GM23338 (cell line): ENCODE data around the gene DYNLT4. TPM values are rescaled to one million over a fixed set of nuclear protein-coding genes. Genes with fewer than 3 reads are reported as not detected.

Source experiments
- ATAC-seq: fragments of 200-7000 bp; cut with Tn5 transposase; 3 replicates; pipeline ENCODE4 v1.9.1; 2020
- DNase-seq: peaks from one replicate; pipeline ENCODE4 v3.0.0-alpha.2; 2015; ENCODE audit warnings: low spot score
- H2AFZ ChIP-seq: fragments of 200-600 bp; sonication (generic); 2 replicates; pipeline ENCODE4 v1.8.0; 2016; ENCODE audit warnings: antibody characterized with exemption, mild to moderate bottlenecking, moderate library complexity
- H3F3A ChIP-seq: fragments of 200-600 bp; sonication (generic); replicated peaks from 2 replicates; pipeline ENCODE4 v1.8.0; 2017; ENCODE audit warnings: antibody characterized with exemption, mixed run types, low read depth
- H3K27ac ChIP-seq: fragments of 200-600 bp; sonication (generic); 2 replicates; pipeline ENCODE4 v1.6.1; 2016; ENCODE audit warnings: low read depth
- H3K27me3 ChIP-seq: fragments of 200-600 bp; sonication (generic); 2 replicates; pipeline ENCODE4 v1.8.0; 2016; ENCODE audit warnings: mild to moderate bottlenecking, mixed run types, moderate library complexity; ENCODE audit not compliant: insufficient read depth
- H3K36me3 ChIP-seq: fragments of 200-600 bp; sonication (generic); 2 replicates; pipeline ENCODE4 v1.8.0; 2016; ENCODE audit warnings: mild to moderate bottlenecking; ENCODE audit not compliant: insufficient read depth
- H3K4me1 ChIP-seq: fragments of 200-600 bp; sonication (generic); 2 replicates; pipeline ENCODE4 v1.8.0; 2016; ENCODE audit warnings: mild to moderate bottlenecking, moderate library complexity; ENCODE audit not compliant: insufficient read depth
- H3K4me2 ChIP-seq: fragments of 200-600 bp; sonication (generic); 2 replicates; pipeline ENCODE4 v1.7.1; 2017; ENCODE audit warnings: mixed run types
- H3K4me3 ChIP-seq: fragments of 200-600 bp; sonication (generic); 2 replicates; pipeline ENCODE4 v1.6.1; 2016; ENCODE audit warnings: mixed run types
- H3K79me2 ChIP-seq: fragments of 200-600 bp; sonication (generic); replicated peaks from 2 replicates; pipeline ENCODE4 v1.8.0; 2017; ENCODE audit warnings: mild to moderate bottlenecking; ENCODE audit not compliant: insufficient read depth
- H3K9me2 ChIP-seq: fragments of 200-600 bp; sonication (generic); 2 replicates; pipeline ENCODE4 v1.8.0; 2017; ENCODE audit not compliant: insufficient read depth
- H4K20me1 ChIP-seq: fragments of 200-600 bp; sonication (generic); replicated peaks from 2 replicates; pipeline ENCODE4 v1.8.0; 2017; ENCODE audit warnings: mild to moderate bottlenecking; ENCODE audit not compliant: insufficient read depth
- H3K27ac Mint-ChIP-seq: 2 replicates; pipeline ENCODE4 v1.8.0; 2020; ENCODE audit warnings: inconsistent platforms, mild to moderate bottlenecking, moderate library complexity, mixed read lengths
- H3K27me3 Mint-ChIP-seq: 3 replicates; pipeline ENCODE4 v1.8.0; 2022; ENCODE audit warnings: low read depth, mild to moderate bottlenecking, moderate library complexity, mixed read lengths, inconsistent platforms; ENCODE audit not compliant: insufficient read depth, poor library complexity
- H3K36me3 Mint-ChIP-seq: 3 replicates; pipeline ENCODE4 v1.8.0; 2021; ENCODE audit warnings: low read depth, mild to moderate bottlenecking, inconsistent platforms, moderate library complexity, mixed read lengths
- H3K4me1 Mint-ChIP-seq: 3 replicates; pipeline ENCODE4 v1.8.0; 2020; ENCODE audit warnings: mild to moderate bottlenecking, inconsistent platforms, mixed read lengths
- H3K4me3 Mint-ChIP-seq: 3 replicates; pipeline ENCODE4 v1.8.0; 2021; ENCODE audit warnings: moderate library complexity, mild to moderate bottlenecking, inconsistent platforms, mixed read lengths
- H3K9me3 Mint-ChIP-seq: 3 replicates; pipeline ENCODE4 v1.8.0; 2020; ENCODE audit warnings: moderate library complexity, mild to moderate bottlenecking, inconsistent platforms, mixed read lengths
- CREB1 ChIP-seq: fragments of 250-450 bp; sonication (Bioruptor Pico); IDR thresholded peaks from 2 replicates; pipeline ENCODE4 v1.5.0; 2020; ENCODE audit warnings: low read depth, mild to moderate bottlenecking, moderate library complexity
- CTCF ChIP-seq, 2 experiments: fragments of 200-600 bp in 1 of 2; sonication (generic) in 1 of 2; conservative IDR thresholded peaks; 2 replicates each; pipeline versions ENCODE4 v1.5.1 to v1.6.1; 2016 to 2017; ENCODE audit warnings: antibody characterized with exemption in 2 of 2, low read depth in 2 of 2, mild to moderate bottlenecking in 2 of 2, moderate library complexity in 1 of 2
- ETS1 ChIP-seq: IDR thresholded peaks from 2 replicates; pipeline ENCODE4 v1.6.1; 2016; ENCODE audit warnings: antibody characterized with exemption
- EZH2 ChIP-seq: fragments of 200-600 bp; sonication (generic); IDR thresholded peaks from one replicate; pipeline ENCODE4 v1.8.0; 2017; ENCODE audit warnings: antibody characterized with exemption, mild to moderate bottlenecking, low read depth; ENCODE audit not compliant: unreplicated experiment
- EZH2phosphoT487 ChIP-seq: fragments of 200-600 bp; sonication (generic); IDR thresholded peaks from one replicate; pipeline ENCODE4 v1.8.1; 2018; ENCODE audit warnings: antibody characterized with exemption; ENCODE audit not compliant: unreplicated experiment
- JUNB ChIP-seq: IDR thresholded peaks from one replicate; pipeline ENCODE4 v1.6.1; 2016; ENCODE audit warnings: antibody characterized with exemption; ENCODE audit not compliant: unreplicated experiment
- NANOG ChIP-seq: IDR thresholded peaks from 2 replicates; pipeline ENCODE4 v1.6.1; 2016; ENCODE audit warnings: antibody characterized with exemption, borderline replicate concordance
- POLR2AphosphoS5 ChIP-seq: IDR thresholded peaks from 2 replicates; pipeline ENCODE4 v1.6.1; 2016; ENCODE audit warnings: antibody characterized with exemption, low read depth
- REST ChIP-seq: IDR thresholded peaks from one replicate; pipeline ENCODE4 v1.6.1; 2018; ENCODE audit warnings: antibody characterized with exemption; ENCODE audit not compliant: unreplicated experiment
- STAT1 ChIP-seq: IDR thresholded peaks from one replicate; pipeline ENCODE4 v1.6.1; 2016; ENCODE audit warnings: antibody characterized with exemption; ENCODE audit not compliant: unreplicated experiment
- ZNF114 ChIP-seq: fragments of 250-450 bp; sonication (Bioruptor Pico); IDR thresholded peaks from 2 replicates; pipeline ENCODE4 v1.5.0; 2020; ENCODE audit warnings: mild to moderate bottlenecking, moderate library complexity
- ZNF331 ChIP-seq: fragments of 250-450 bp; sonication (Bioruptor Pico); IDR thresholded peaks from 2 replicates; pipeline ENCODE4 v1.5.0; 2020; ENCODE audit warnings: low read depth, mild to moderate bottlenecking, moderate library complexity
- polyA plus RNA-seq: library from polyadenylated mRNA; unstranded; fragments of >200 nt; fragmentation: Nextera tagmentation; extraction: Ambion mirVana; gene quantifications from 2 replicates; pipeline ENCODE4 v1.2.1, GENCODE V29; 2016
- total RNA-seq: library from RNA; depleted of rRNA; stranded (reverse); fragments of >200 nt; shearing (Covaris generic); gene quantifications from 2 replicates; pipeline ENCODE4 v1.2.3, GENCODE V29; 2014
- TF ChIP-seq, protein P1 (sequence below): fragments of 250-450 bp; sonication (Bioruptor Pico); IDR thresholded peaks from 2 replicates; pipeline ENCODE4 v1.5.0; 2020; ENCODE audit warnings: mild to moderate bottlenecking, moderate library complexity

DYNLT4 gene
- total and polyA plus RNA-seq, 2 experiments from 2014 or later, result 0.73 TPM; not detected in 1

GRCh38 chr1:44822981-44823451 is 15.9 kb upstream of the DYNLT4 start:
- no peaks in the 10 kb centered on the region for H3K36me3 ChIP-seq
- Mint-ChIP-seq H3K27me3 (peaks cover 18% of the 10 kb centered on the region), H3K4me1 (peaks cover 15% of the 10 kb centered on the region), H3K9me3 (no peaks in the 10 kb centered on the region), H3K36me3 (no peaks in the 10 kb centered on the region; the same call in 2 of the 3 replicates), H3K27ac (no peak overlapping the region), H3K4me3 (no peak overlapping the region)
- DNase-seq (no peak), ATAC-seq (no peak)
- 0 out of 2 replicates have a peak, but pooled peaks cover 3% of the 10 kb centered on the region for H3F3A ChIP-seq
- H3K27me3 ChIP-seq, result no peaks in the 10 kb centered on the region
- no peak overlapping the region for H3K4me2 ChIP-seq
- H3K4me3 ChIP-seq, result no peak overlapping the region
- H4K20me1 ChIP-seq, result no peaks in the 10 kb centered on the region
- H3K79me2 ChIP-seq, result no peaks in the 10 kb centered on the region
- H3K27ac ChIP-seq, result no peak overlapping the region
- no peak overlapping the region for H2AFZ ChIP-seq
- TF ChIP-seq, protein P1, sequence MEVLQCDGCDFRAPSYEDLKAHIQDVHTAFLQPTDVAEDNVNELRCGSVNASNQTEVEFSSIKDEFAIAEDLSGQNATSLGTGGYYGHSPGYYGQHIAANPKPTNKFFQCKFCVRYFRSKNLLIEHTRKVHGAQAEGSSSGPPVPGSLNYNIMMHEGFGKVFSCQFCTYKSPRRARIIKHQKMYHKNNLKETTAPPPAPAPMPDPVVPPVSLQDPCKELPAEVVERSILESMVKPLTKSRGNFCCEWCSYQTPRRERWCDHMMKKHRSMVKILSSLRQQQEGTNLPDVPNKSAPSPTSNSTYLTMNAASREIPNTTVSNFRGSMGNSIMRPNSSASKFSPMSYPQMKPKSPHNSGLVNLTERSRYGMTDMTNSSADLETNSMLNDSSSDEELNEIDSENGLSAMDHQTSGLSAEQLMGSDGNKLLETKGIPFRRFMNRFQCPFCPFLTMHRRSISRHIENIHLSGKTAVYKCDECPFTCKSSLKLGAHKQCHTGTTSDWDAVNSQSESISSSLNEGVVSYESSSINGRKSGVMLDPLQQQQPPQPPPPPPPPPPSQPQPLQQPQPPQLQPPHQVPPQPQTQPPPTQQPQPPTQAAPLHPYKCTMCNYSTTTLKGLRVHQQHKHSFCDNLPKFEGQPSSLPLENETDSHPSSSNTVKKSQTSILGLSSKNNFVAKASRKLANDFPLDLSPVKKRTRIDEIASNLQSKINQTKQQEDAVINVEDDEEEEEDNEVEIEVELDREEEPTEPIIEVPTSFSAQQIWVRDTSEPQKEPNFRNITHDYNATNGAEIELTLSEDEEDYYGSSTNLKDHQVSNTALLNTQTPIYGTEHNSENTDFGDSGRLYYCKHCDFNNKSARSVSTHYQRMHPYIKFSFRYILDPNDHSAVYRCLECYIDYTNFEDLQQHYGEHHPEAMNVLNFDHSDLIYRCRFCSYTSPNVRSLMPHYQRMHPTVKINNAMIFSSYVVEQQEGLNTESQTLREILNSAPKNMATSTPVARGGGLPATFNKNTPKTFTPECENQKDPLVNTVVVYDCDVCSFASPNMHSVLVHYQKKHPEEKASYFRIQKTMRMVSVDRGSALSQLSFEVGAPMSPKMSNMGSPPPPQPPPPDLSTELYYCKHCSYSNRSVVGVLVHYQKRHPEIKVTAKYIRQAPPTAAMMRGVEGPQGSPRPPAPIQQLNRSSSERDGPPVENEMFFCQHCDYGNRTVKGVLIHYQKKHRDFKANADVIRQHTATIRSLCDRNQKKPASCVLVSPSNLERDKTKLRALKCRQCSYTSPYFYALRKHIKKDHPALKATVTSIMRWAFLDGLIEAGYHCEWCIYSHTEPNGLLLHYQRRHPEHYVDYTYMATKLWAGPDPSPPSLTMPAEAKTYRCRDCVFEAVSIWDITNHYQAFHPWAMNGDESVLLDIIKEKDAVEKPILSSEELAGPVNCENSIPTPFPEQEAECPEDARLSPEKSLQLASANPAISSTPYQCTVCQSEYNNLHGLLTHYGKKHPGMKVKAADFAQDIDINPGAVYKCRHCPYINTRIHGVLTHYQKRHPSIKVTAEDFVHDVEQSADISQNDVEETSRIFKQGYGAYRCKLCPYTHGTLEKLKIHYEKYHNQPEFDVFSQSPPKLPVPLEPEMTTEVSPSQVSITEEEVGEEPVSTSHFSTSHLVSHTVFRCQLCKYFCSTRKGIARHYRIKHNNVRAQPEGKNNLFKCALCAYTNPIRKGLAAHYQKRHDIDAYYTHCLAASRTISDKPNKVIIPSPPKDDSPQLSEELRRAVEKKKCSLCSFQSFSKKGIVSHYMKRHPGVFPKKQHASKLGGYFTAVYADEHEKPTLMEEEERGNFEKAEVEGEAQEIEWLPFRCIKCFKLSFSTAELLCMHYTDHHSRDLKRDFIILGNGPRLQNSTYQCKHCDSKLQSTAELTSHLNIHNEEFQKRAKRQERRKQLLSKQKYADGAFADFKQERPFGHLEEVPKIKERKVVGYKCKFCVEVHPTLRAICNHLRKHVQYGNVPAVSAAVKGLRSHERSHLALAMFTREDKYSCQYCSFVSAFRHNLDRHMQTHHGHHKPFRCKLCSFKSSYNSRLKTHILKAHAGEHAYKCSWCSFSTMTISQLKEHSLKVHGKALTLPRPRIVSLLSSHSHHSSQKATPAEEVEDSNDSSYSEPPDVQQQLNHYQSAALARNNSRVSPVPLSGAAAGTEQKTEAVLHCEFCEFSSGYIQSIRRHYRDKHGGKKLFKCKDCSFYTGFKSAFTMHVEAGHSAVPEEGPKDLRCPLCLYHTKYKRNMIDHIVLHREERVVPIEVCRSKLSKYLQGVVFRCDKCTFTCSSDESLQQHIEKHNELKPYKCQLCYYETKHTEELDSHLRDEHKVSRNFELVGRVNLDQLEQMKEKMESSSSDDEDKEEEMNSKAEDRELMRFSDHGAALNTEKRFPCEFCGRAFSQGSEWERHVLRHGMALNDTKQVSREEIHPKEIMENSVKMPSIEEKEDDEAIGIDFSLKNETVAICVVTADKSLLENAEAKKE (CRISPR knock-in tag), result no peak
- TF ChIP-seq ETS1 (no peak), REST (no peak), EZH2 (no peak), CREB1 (CRISPR knock-in tag) (no peak), NANOG (no peak), JUNB (no peak), CTCF (conservative IDR thresholded peaks at IDR 0.05; ENCODE audit: low read depth in 2 of 2) (no peak), POLR2AphosphoS5 (no peak), EZH2phosphoT487 (no peak), STAT1 (no peak), ZNF331 (CRISPR knock-in tag) (no peak), ZNF114 (CRISPR knock-in tag) (no peak)
- peaks cover 9% of the 10 kb centered on the region for H3K4me1 ChIP-seq
- H3K9me2 ChIP-seq, result no peaks in the 10 kb centered on the region
